Measurements from ENCODE around the gene CTDP1.
"Not testable (repeated sequence)": the region's sequence is repeated elsewhere in the genome, so short reads cannot be mapped to it uniquely, and the experiment has no call there.

The CTDP1 gene

GRCh38 chr18:79744625-79745024 is 65.0 kb downstream of the CTDP1 start:
- DNase-seq (ENCODE audit: low read depth): no peak

DNA sequence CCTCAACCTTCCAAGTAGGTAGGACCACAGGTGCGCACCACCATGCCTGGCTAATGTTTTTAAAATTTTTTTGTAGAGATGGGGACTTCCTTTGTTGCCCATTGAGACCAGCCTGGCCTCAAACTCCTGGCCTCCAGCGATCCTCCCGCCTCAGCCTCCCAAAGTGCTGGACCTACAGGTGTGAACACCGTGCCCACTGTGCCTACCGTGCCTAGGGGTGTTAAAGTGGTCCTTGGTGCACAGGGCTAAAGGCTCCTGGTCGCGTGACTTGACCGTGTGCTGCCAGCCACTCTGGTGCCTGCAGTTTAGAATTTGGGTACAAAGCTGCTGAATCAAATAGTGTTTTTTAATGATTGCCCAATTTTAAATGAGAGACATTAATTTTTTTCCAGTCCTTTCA is 67.1 kb downstream of the CTDP1 start:
- no peak for DNase-seq (ENCODE audit: low read depth)

- DNase-seq (ENCODE audit: low read depth): no peak
Observed at GRCh38 chr18:79747156-79747845, 67.7 kb downstream of the CTDP1 start.

- no peak for DNase-seq (ENCODE audit: low read depth)
Observed at GRCh38 chr18:79748321-79749180, 68.9 kb downstream of the CTDP1 start.

GRCh38 chr18:79749251-79750191 is 69.9 kb downstream of the CTDP1 start:
- no peak for DNase-seq (ENCODE audit: low read depth)

GRCh38 chr18:79750980-79751571 is 71.5 kb downstream of the CTDP1 start:
- no peak for DNase-seq (ENCODE audit: low read depth)

DNA sequence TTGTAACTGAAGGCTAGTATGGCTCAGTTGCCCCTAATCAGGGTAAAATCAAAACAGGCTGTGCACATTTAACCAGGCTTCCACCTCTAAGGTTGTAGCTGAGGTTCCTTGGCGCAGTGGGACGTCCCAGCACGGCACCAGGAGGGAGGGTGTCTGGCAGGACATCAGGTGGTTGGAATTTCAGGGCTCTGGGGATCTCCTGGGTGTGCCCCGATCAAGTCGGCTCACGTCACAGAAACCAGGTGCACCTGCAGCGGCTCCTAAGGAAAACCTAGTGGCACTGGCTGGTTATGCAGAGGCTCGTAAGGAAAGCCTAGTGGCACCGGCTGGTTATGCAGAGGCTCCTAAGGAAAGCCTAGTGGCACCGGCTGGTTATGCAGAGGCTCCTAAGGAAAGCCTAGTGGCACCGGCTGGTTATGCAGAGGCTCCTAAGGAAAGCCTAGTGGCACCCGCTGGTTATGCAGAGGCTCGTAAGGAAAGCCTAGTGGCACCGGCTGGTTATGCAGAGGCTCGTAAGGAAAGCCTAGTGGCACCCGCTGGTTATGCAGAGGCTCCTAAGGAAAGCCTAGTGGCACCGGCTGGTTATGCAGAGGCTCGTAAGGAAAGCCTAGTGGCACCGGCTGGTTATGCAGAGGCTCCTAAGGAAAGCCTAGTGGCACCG is 72.4 kb downstream of the CTDP1 start:
- DNase-seq (ENCODE audit: low read depth): not testable (repeated sequence)

DNA sequence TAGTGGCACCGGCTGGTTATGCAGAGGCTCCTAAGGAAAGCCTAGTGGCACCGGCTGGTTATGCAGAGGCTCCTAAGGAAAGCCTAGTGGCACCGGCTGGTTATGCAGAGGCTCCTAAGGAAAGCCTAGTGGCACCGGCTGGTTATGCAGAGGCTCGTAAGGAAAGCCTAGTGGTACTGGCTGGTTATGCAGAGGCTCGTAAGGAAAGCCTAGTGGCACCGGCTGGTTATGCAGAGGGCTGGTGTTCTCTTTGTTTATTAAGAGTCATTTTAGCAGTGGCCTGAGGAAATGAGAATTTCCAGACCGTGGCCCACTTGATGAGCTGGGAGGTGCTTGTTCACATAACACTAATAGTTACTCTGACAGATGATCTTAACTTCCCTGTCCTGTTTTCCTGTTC is 73.3 kb downstream of the CTDP1 start:
- not testable (repeated sequence) for DNase-seq (ENCODE audit: low read depth)

DNA sequence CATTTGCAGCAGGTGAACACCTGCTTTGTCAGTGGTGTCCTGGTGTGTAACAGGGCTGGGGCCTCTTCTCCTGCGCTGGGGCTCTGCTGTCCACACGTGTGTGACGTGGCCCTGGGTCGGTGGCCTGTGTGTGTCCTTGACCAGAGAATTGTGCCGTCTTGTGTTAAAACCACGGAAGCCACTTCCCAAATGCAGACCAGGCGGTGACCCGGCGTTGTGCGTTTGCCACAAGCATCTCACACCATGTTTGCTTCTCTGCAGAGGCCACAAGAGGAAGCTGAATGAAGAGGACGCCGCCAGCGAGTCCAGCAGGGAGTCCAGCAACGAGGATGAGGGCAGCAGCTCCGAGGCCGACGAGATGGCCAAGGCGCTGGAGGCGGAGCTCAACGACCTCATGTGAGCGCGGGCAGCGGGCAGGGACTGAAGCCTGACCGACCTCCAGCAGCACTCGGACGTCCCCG is 73.8 kb downstream of the CTDP1 start:
- DNase-seq (ENCODE audit: low read depth): no peak

DNA sequence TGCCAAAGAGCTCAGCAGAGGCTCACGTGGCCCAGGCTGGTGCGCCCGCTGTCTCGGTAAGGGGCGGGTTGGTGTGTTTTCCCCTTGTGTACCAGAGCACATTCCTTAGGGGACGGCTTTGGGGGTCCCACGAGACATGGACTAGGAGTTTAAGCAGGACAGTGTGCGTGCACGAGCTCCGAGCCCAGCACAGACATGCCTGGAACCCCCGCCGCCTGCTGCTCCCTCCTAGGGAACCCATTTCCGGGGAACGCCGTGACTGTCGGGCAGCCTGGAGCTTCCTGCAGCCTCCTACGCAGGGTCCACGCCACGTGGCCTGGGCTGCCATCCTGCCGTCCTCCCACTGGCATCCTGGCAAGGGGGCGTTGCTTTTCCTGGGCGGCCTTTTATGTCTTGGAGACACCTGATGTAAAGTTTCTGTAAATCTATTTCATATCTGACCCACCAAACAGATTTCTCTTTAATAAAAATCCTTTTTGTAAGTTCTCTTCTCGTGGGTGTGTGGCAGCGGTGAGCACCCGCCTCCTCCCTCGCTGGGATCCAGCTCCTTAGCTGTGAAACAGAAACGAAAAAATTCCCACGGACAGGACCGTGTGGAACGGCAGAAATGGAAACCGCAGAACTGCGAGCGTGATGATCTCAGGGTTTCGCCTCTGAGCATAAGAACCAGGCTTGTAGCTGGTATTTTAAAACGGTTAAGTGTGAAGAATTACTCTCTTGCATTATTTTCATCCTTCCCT is 74.6 kb downstream of the CTDP1 start:
- no peak for DNase-seq (ENCODE audit: low read depth)

GRCh38 chr18:79754831-79755351 is 75.3 kb downstream of the CTDP1 start:
- no peak for DNase-seq (ENCODE audit: low read depth)

GRCh38 chr18:79755496-79756142 is 76.0 kb downstream of the CTDP1 start:
- no peak for DNase-seq (ENCODE audit: low read depth)

DNA sequence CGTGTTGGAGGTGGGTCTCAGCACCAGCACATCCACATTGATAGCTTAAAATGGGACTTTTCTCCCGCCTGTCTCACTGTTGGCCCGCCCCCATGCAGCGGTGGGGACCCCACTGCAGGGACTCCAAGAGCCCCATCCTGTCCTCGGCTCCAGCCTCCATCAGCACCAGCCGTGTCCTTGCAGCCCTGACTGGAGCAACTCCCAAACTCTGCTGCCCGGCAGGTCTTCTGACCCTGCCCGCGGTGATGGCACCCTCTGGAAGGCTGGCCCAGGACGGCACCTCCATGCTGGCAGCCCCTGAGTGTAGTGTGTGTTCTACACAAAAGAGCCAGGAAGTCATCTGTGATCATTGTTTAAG is 76.5 kb downstream of the CTDP1 start:
- no peak for DNase-seq (ENCODE audit: low read depth)

GRCh38 chr18:79756826-79757225 is 77.2 kb downstream of the CTDP1 start:
- DNase-seq (ENCODE audit: low read depth): no peak

GRCh38 chr18:79760348-79760747 is 80.7 kb downstream of the CTDP1 start:
- DNase-seq (ENCODE audit: low read depth): no peak

- DNase-seq (ENCODE audit: low read depth): no peak
Observed at GRCh38 chr18:79760881-79761280, 81.3 kb downstream of the CTDP1 start.

DNA sequence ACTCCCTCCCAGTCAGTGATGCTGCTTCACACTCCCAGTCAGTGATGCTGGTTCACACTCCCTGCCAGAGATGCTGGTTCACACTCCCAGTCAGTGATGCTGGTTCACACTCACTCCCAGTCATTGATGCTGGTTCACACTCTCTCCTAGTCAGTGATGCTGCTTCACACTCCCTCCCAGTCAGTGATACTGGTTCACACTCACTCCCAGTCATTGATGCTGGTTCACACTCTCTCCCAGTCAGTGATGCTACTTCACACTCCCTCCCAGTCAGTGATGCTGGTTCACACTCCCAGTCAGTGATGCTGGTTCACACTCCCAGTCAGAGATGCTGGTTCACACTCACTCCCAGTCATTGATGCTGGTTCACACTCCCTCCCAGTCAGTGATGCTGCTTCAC is 83.8 kb downstream of the CTDP1 start:
- no peak for DNase-seq (ENCODE audit: low read depth)

GRCh38 chr18:79764131-79764530 is 84.5 kb downstream of the CTDP1 start:
- no peak for DNase-seq (ENCODE audit: low read depth)

- DNase-seq (ENCODE audit: low read depth): no peak
Observed at GRCh38 chr18:79765491-79766245, 86.1 kb downstream of the CTDP1 start.

Data from activated T-helper 1 cell treated with Interleukin-2 at 50 U/mL for 16 hours (primary cell).